Esophagus muscularis mucosa (tissue), 4 donors: ENCODE results near the gene ABCC8.

ENCODE experiments used
- EP300 ChIP-seq: sonication (generic); formaldehyde crosslinking; IDR thresholded peaks from one replicate; pipeline ENCODE4 v1.6.1; 2017; ENCODE audit warnings: antibody characterized with exemption
- POLR2A ChIP-seq: fragments of 450-650 bp; IDR thresholded peaks from one replicate; pipeline ENCODE4 v1.6.1; 2017; ENCODE audit warnings: antibody characterized with exemption, moderate library complexity, mild to moderate bottlenecking, low read depth
- POLR2AphosphoS5 ChIP-seq, 2 donors: sonication (generic); formaldehyde crosslinking; IDR thresholded peaks; one replicate each; pipeline ENCODE4 v1.6.1; 2017; ENCODE audit warnings: antibody characterized with exemption in 2 of 2
- TF ChIP-seq, protein P1 (sequence below), 3 experiments: fragments of 200-600 bp in 2 of 3; fragments of 450-650 bp in 1 of 3; sonication (generic) in 2 of 3; IDR thresholded peaks; one replicate each; pipeline ENCODE4 v1.5.1; 2017 to 2019; ENCODE audit warnings: antibody characterized with exemption in 3 of 3, mild to moderate bottlenecking in 2 of 3, moderate library complexity in 1 of 3

DNA sequence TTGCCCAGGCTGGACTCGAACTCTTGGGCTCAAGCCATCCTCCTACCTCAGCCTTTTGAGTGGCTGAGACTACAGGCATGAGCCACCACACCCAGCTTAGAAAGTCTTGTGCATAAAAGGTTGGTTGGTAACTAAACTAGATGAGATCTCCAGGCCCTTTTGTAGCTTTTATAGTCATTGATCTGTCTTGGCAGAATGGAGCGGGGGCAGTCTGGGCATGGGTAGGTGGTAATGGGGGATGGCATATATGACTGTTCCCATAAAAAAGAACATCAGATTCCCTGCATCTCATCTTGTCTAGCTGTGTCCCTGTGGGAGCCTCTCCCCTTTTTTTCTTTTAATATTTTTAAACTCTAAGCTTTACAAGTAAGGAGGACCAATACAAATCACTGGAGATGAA lies 30.2 kb downstream of the ABCC8 start:
- no peak for TF ChIP-seq POLR2AphosphoS5 (IDR thresholded peaks at IDR 0.05)
- TF ChIP-seq, protein P1, sequence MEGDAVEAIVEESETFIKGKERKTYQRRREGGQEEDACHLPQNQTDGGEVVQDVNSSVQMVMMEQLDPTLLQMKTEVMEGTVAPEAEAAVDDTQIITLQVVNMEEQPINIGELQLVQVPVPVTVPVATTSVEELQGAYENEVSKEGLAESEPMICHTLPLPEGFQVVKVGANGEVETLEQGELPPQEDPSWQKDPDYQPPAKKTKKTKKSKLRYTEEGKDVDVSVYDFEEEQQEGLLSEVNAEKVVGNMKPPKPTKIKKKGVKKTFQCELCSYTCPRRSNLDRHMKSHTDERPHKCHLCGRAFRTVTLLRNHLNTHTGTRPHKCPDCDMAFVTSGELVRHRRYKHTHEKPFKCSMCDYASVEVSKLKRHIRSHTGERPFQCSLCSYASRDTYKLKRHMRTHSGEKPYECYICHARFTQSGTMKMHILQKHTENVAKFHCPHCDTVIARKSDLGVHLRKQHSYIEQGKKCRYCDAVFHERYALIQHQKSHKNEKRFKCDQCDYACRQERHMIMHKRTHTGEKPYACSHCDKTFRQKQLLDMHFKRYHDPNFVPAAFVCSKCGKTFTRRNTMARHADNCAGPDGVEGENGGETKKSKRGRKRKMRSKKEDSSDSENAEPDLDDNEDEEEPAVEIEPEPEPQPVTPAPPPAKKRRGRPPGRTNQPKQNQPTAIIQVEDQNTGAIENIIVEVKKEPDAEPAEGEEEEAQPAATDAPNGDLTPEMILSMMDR (IDR thresholded peaks at IDR 0.05), result no peak
- no peak for TF ChIP-seq POLR2A
- TF ChIP-seq EP300, result no peak
